SK-N-SH (cell line): Measurements from ENCODE around the gene CARTPT. TPM values are rescaled to one million over a fixed set of nuclear protein-coding genes. Genes with fewer than 3 reads are reported as not detected.

Experiments used
- CTCF ChIA-PET: fragments of 300-600, 350-600 bp; formaldehyde crosslinking; extraction: SDS; loops from one replicate; lab custom pipeline; 2021; lab: Yijun Ruan, JAX
- POLR2A ChIA-PET: fragments of 350-600 bp; sonication (Branson Sonifier 250); formaldehyde crosslinking; extraction: SDS; loops from one replicate; lab custom pipeline; 2020; ENCODE audit warnings: antibody characterized with exemption, inconsistent platforms; lab: Yijun Ruan, JAX
- DNase-seq: peaks from one replicate; pipeline ENCODE4 v3.0.0; 2012
- H2AFZ ChIP-seq: fragments of 200-600 bp; sonication (generic); 2 replicates; pipeline ENCODE4 v1.8.1; 2016; ENCODE audit warnings: antibody characterized with exemption, mild to moderate bottlenecking, low read depth
- H3F3A ChIP-seq: fragments of 200-600 bp; sonication (generic); replicated peaks from 2 replicates; pipeline ENCODE3; 2016; ENCODE audit warnings: antibody characterized with exemption, mild to moderate bottlenecking; ENCODE audit not compliant: insufficient read depth
- H3K27ac ChIP-seq, 2 experiments: fragments of 200-500 bp in 1 of 2; fragments of 200-600 bp in 1 of 2; sonication (Bioruptor generic) in 1 of 2; sonication (generic), shearing (Covaris generic) in 1 of 2; 2 replicates each; pipeline versions ENCODE4 v1.5.1 to v1.6.1; 2014 to 2016; ENCODE audit warnings: low read depth in 2 of 2, inconsistent platforms in 1 of 2, low read length in 1 of 2, mild to moderate bottlenecking in 1 of 2, mixed read lengths in 1 of 2
- H3K27me3 ChIP-seq: fragments of 200-600 bp; sonication (generic), shearing (Covaris generic); 2 replicates; pipeline ENCODE4 v1.6.1; 2016; ENCODE audit warnings: mixed run types; ENCODE audit not compliant: insufficient read depth
- H3K36me3 ChIP-seq, 2 experiments: fragments of 200-500 bp in 1 of 2; fragments of 200-600 bp in 1 of 2; sonication (Bioruptor generic) in 1 of 2; sonication (generic) in 1 of 2; replicated peaks in 1 of 2; 2 replicates each; pipeline versions ENCODE3 to v1.5.1; 2014 to 2016; ENCODE audit warnings: low read length in 1 of 2, mild to moderate bottlenecking in 1 of 2; ENCODE audit not compliant: insufficient read depth in 2 of 2, control insufficient read depth in 1 of 2
- H3K4me1 ChIP-seq, 2 experiments: fragments of 200-500 bp in 1 of 2; fragments of 200-600 bp in 1 of 2; sonication (Bioruptor generic) in 1 of 2; sonication (generic), shearing (Covaris generic) in 1 of 2; 2 replicates each; pipeline versions ENCODE4 v1.5.1 to v1.6.1; 2014 to 2016; ENCODE audit warnings: low read depth in 1 of 2, low read length in 1 of 2, mixed run types in 1 of 2; ENCODE audit not compliant: insufficient read depth in 2 of 2, control insufficient read depth in 1 of 2
- H3K4me2 ChIP-seq: fragments of 200-600 bp; sonication (generic), shearing (Covaris generic); 2 replicates; pipeline ENCODE4 v1.6.1; 2017; ENCODE audit warnings: mixed run types
- H3K4me3 ChIP-seq, 2 experiments: fragments of 200-500 bp in 1 of 2; fragments of 200-600 bp in 1 of 2; sonication (Bioruptor generic) in 1 of 2; sonication (generic), shearing (Covaris generic) in 1 of 2; 2 replicates each; pipeline versions ENCODE4 v1.5.1 to v1.8.1; 2014 to 2016; ENCODE audit warnings: low read depth in 2 of 2, inconsistent platforms in 1 of 2, low read length in 1 of 2, mild to moderate bottlenecking in 1 of 2, mixed read lengths in 1 of 2, moderate library complexity in 1 of 2
- H3K79me2 ChIP-seq: fragments of 200-600 bp; sonication (generic); 2 replicates; pipeline ENCODE4 v1.8.1; 2017; ENCODE audit warnings: mild to moderate bottlenecking; ENCODE audit not compliant: insufficient read depth
- H3K9ac ChIP-seq: fragments of 200-600 bp; sonication (generic); 2 replicates; pipeline ENCODE4 v1.6.1; 2017; ENCODE audit warnings: mixed run types
- H3K9me2 ChIP-seq: fragments of 200-600 bp; sonication (generic); 2 replicates; pipeline ENCODE4 v1.6.1; 2017; ENCODE audit warnings: mixed run types
- H3K9me3 ChIP-seq: fragments of 200-600 bp; sonication (generic); 2 replicates; pipeline ENCODE4 v1.6.1; 2017; ENCODE audit warnings: mixed run types, mild to moderate bottlenecking, moderate library complexity
- H4K20me1 ChIP-seq: fragments of 200-600 bp; sonication (generic); 2 replicates; pipeline ENCODE4 v1.6.1; 2017; ENCODE audit warnings: mild to moderate bottlenecking, mixed run types; ENCODE audit not compliant: insufficient read depth
- EP300 ChIP-seq, 2 experiments: IDR thresholded peaks; 2 replicates each; pipeline versions ENCODE4 v1.4.0 to v1.6.1; 2012; ENCODE audit warnings: borderline replicate concordance in 1 of 2, low read depth in 1 of 2, low read length in 1 of 2
- FOXM1 ChIP-seq: IDR thresholded peaks from 2 replicates; pipeline ENCODE4 v1.4.0; 2012; ENCODE audit warnings: low read depth, mild to moderate bottlenecking
- GABPA ChIP-seq: IDR thresholded peaks from 2 replicates; pipeline ENCODE4 v1.4.0; 2012; ENCODE audit warnings: low read depth, mild to moderate bottlenecking
- GATA2 ChIP-seq: sonication (generic); formaldehyde crosslinking; IDR thresholded peaks from 2 replicates; pipeline ENCODE4 v1.5.0; 2020; ENCODE audit warnings: mild to moderate bottlenecking, missing genetic modification reagents
- IRF3 ChIP-seq: fragments of 150-350 bp; IDR thresholded peaks from 2 replicates; pipeline ENCODE4 v1.6.1; 2016; ENCODE audit warnings: mild to moderate bottlenecking, low read depth, low read length
- MEF2A ChIP-seq: IDR thresholded peaks from 2 replicates; pipeline ENCODE4 v1.4.0; 2012; ENCODE audit warnings: low read depth, borderline replicate concordance
- NRF1 ChIP-seq: IDR thresholded peaks from 2 replicates; pipeline ENCODE4 v1.6.1; 2012; ENCODE audit warnings: low read depth, mild to moderate bottlenecking, low read length
- PBX3 ChIP-seq: IDR thresholded peaks from 2 replicates; pipeline ENCODE4; 2012
- RCOR1 ChIP-seq: fragments of 150-350 bp; IDR thresholded peaks from 2 replicates; pipeline ENCODE4 v1.6.1; 2017; ENCODE audit warnings: antibody characterized with exemption, low read length
- SMC3 ChIP-seq: IDR thresholded peaks from 2 replicates; pipeline ENCODE4 v1.6.1; 2012; ENCODE audit warnings: low read depth, low read length, improper control_type of control experiment
- TAF1 ChIP-seq: IDR thresholded peaks from 2 replicates; pipeline ENCODE4 v1.6.1; 2012; ENCODE audit warnings: low read depth, mild to moderate bottlenecking, low read length, moderate library complexity, borderline replicate concordance
- TEAD4 ChIP-seq: IDR thresholded peaks from 2 replicates; pipeline ENCODE4 v1.4.0; 2012; ENCODE audit warnings: mild to moderate bottlenecking, borderline replicate concordance; ENCODE audit not compliant: insufficient read depth
- WGBS: methylation state at CpG from one replicate; pipeline ENCODE4 v1.1.6; 2017; ENCODE audit warnings: low lambda C conversion rate; 5-methylcytosine and 5-hydroxymethylcytosine counted together
- polyA plus RNA-seq, 3 experiments: library from polyadenylated mRNA; depleted of rRNA; stranded (reverse); fragments of >200 nt; gene quantifications; 2 replicates each; pipeline ENCODE4 v1.2.3, GENCODE V29; 2012
- TF ChIP-seq, protein P1 (sequence below): fragments of 200-600 bp; sonication (generic); IDR thresholded peaks from 2 replicates; pipeline ENCODE4 v1.6.1; 2017; ENCODE audit warnings: antibody characterized with exemption, mild to moderate bottlenecking, moderate library complexity
- TF ChIP-seq, protein P2 (sequence below): IDR thresholded peaks from 2 replicates; pipeline ENCODE4 v1.6.1; 2012; ENCODE audit warnings: mild to moderate bottlenecking, low read depth, low read length, moderate library complexity
- TF ChIP-seq, protein P3 (sequence below): fragments of 150-350 bp; IDR thresholded peaks from 2 replicates; pipeline ENCODE4 v1.6.1; 2017; ENCODE audit warnings: antibody characterized with exemption, low read length, low read depth, borderline replicate concordance
- TF ChIP-seq, protein P4 (sequence below): IDR thresholded peaks from 2 replicates; pipeline ENCODE4 v1.4.0; 2012; ENCODE audit warnings: low read depth, borderline replicate concordance

CARTPT gene
- polyA plus RNA-seq, 1 of the 3 experiments (the other 2 are of a cell fraction), result not detected

DNA sequence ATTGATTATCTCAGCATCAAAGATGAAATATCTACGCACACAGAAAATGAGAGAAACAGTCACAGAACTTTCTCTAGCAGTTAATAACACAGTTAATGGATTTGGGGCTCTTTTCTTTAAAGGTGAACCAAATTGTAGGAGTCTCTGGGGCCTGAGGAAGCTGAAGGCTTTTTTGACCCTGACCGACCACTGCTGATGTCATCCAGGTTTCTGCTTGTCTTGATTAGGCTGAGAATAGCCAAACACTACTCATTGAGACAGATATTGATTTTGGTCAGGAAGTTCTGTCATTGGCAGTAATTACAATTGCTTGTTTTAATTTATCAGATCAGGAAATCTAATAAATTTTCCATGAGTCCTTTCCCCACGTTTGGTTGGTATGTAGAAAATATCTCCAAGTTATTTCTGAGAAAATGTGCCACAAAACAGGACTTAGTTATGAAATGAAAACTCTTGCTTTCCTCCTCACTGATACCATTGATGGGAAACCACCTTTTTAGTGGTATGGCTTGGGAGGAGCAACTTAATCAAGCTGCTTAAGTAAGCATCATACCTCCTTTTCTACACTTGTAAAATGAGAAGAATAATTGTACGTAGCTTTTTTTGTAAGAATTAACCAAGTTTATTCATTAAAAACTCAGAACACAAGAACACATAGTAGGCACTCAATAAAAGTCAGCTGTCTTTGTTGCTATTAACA, 19.7 kb downstream of the CARTPT start:
- no peaks in the 10 kb centered on the region for H3K9me2 ChIP-seq
- no peaks in the 10 kb centered on the region for H3F3A ChIP-seq
- no peaks in the 10 kb centered on the region for H3K4me1 ChIP-seq
- ChIA-PET CTCF (no interaction called here), POLR2A (no interaction called here)
- no peak overlapping the region for H3K27ac ChIP-seq
- no peaks in the 10 kb centered on the region for H3K79me2 ChIP-seq
- DNase-seq, result no peak
- H4K20me1 ChIP-seq, result no peaks in the 10 kb centered on the region
- 60% methylated on average over 4 of the region's 4 CpGs for WGBS
- no peaks in the 10 kb centered on the region for H3K9me3 ChIP-seq
- TF ChIP-seq, protein P1, sequence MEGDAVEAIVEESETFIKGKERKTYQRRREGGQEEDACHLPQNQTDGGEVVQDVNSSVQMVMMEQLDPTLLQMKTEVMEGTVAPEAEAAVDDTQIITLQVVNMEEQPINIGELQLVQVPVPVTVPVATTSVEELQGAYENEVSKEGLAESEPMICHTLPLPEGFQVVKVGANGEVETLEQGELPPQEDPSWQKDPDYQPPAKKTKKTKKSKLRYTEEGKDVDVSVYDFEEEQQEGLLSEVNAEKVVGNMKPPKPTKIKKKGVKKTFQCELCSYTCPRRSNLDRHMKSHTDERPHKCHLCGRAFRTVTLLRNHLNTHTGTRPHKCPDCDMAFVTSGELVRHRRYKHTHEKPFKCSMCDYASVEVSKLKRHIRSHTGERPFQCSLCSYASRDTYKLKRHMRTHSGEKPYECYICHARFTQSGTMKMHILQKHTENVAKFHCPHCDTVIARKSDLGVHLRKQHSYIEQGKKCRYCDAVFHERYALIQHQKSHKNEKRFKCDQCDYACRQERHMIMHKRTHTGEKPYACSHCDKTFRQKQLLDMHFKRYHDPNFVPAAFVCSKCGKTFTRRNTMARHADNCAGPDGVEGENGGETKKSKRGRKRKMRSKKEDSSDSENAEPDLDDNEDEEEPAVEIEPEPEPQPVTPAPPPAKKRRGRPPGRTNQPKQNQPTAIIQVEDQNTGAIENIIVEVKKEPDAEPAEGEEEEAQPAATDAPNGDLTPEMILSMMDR, result no peak
- no peak for TF ChIP-seq IRF3
- no peak for TF ChIP-seq FOXM1
- TF ChIP-seq SMC3, result no peak
- no peak for TF ChIP-seq GATA2 (CRISPR knock-in tag)
- TF ChIP-seq MEF2A, result no peak
- TF ChIP-seq GABPA, result no peak
- TF ChIP-seq PBX3, result no peak
- TF ChIP-seq, protein P2, sequence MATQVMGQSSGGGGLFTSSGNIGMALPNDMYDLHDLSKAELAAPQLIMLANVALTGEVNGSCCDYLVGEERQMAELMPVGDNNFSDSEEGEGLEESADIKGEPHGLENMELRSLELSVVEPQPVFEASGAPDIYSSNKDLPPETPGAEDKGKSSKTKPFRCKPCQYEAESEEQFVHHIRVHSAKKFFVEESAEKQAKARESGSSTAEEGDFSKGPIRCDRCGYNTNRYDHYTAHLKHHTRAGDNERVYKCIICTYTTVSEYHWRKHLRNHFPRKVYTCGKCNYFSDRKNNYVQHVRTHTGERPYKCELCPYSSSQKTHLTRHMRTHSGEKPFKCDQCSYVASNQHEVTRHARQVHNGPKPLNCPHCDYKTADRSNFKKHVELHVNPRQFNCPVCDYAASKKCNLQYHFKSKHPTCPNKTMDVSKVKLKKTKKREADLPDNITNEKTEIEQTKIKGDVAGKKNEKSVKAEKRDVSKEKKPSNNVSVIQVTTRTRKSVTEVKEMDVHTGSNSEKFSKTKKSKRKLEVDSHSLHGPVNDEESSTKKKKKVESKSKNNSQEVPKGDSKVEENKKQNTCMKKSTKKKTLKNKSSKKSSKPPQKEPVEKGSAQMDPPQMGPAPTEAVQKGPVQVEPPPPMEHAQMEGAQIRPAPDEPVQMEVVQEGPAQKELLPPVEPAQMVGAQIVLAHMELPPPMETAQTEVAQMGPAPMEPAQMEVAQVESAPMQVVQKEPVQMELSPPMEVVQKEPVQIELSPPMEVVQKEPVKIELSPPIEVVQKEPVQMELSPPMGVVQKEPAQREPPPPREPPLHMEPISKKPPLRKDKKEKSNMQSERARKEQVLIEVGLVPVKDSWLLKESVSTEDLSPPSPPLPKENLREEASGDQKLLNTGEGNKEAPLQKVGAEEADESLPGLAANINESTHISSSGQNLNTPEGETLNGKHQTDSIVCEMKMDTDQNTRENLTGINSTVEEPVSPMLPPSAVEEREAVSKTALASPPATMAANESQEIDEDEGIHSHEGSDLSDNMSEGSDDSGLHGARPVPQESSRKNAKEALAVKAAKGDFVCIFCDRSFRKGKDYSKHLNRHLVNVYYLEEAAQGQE, result no peak
- TF ChIP-seq TEAD4, result no peak
- TF ChIP-seq RCOR1, result no peak
- TF ChIP-seq EP300 (IDR thresholded peaks at IDR 0.05; ENCODE audit: borderline replicate concordance in 1 of 2, low read depth in 1 of 2, low read length in 1 of 2), result no peak
- TF ChIP-seq, protein P3, sequence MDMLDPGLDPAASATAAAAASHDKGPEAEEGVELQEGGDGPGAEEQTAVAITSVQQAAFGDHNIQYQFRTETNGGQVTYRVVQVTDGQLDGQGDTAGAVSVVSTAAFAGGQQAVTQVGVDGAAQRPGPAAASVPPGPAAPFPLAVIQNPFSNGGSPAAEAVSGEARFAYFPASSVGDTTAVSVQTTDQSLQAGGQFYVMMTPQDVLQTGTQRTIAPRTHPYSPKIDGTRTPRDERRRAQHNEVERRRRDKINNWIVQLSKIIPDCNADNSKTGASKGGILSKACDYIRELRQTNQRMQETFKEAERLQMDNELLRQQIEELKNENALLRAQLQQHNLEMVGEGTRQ, result no peak
- TF ChIP-seq, protein P4, sequence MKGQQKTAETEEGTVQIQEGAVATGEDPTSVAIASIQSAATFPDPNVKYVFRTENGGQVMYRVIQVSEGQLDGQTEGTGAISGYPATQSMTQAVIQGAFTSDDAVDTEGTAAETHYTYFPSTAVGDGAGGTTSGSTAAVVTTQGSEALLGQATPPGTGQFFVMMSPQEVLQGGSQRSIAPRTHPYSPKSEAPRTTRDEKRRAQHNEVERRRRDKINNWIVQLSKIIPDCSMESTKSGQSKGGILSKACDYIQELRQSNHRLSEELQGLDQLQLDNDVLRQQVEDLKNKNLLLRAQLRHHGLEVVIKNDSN, result no peak
- TF ChIP-seq NRF1, result no peak
- no peak for TF ChIP-seq TAF1
- no peak overlapping the region for H3K4me2 ChIP-seq
- no peak overlapping the region for H3K9ac ChIP-seq
- no peak overlapping the region for H3K4me3 ChIP-seq
- H2AFZ ChIP-seq, result no peak overlapping the region
- no peaks in the 10 kb centered on the region for H3K36me3 ChIP-seq
- H3K27me3 ChIP-seq, result no peaks in the 10 kb centered on the region
